Measurements from ENCODE around the gene EMILIN2. TPM values are rescaled to one million over a fixed set of nuclear protein-coding genes. Genes with fewer than 3 reads are reported as not detected.

Gene EMILIN2
- total RNA-seq, 1 donor from 2014 or later, result 8.7 TPM

- H3K36me3 Mint-ChIP-seq (ENCODE audit: insufficient read depth), result peaks cover 5% of the 10 kb centered on the region
- no peak overlapping the region for H3K4me3 Mint-ChIP-seq (ENCODE audit: low read depth)
- no peaks in the 10 kb centered on the region for H3K9me3 Mint-ChIP-seq (ENCODE audit: low read depth)
- DNase-seq (ENCODE audit: low spot score, unreplicated experiment), result no peak
- TF ChIP-seq, protein P1, sequence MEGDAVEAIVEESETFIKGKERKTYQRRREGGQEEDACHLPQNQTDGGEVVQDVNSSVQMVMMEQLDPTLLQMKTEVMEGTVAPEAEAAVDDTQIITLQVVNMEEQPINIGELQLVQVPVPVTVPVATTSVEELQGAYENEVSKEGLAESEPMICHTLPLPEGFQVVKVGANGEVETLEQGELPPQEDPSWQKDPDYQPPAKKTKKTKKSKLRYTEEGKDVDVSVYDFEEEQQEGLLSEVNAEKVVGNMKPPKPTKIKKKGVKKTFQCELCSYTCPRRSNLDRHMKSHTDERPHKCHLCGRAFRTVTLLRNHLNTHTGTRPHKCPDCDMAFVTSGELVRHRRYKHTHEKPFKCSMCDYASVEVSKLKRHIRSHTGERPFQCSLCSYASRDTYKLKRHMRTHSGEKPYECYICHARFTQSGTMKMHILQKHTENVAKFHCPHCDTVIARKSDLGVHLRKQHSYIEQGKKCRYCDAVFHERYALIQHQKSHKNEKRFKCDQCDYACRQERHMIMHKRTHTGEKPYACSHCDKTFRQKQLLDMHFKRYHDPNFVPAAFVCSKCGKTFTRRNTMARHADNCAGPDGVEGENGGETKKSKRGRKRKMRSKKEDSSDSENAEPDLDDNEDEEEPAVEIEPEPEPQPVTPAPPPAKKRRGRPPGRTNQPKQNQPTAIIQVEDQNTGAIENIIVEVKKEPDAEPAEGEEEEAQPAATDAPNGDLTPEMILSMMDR (IDR thresholded peaks at IDR 0.05; ENCODE audit: unreplicated experiment), result no peak
- no peak overlapping the region for H3K27ac Mint-ChIP-seq
- no peaks in the 10 kb centered on the region for H3K4me1 Mint-ChIP-seq (ENCODE audit: low read depth)
- no peaks in the 10 kb centered on the region for H3K27me3 Mint-ChIP-seq
Observed at GRCh38 chr18:2916184-2916583, 69.4 kb downstream of the EMILIN2 start.

- H3K27ac Mint-ChIP-seq, result peak overlapping the region; percentile 76
- no peak for DNase-seq (ENCODE audit: low spot score, unreplicated experiment)
- no peaks in the 10 kb centered on the region for H3K4me1 Mint-ChIP-seq (ENCODE audit: low read depth)
- H3K9me3 Mint-ChIP-seq (ENCODE audit: low read depth), result no peaks in the 10 kb centered on the region
- H3K27me3 Mint-ChIP-seq, result no peaks in the 10 kb centered on the region
- no peak overlapping the region for H3K4me3 Mint-ChIP-seq (ENCODE audit: low read depth)
- peaks cover 6% of the 10 kb centered on the region for H3K36me3 Mint-ChIP-seq (ENCODE audit: insufficient read depth)
- TF ChIP-seq, protein P1 (IDR thresholded peaks at IDR 0.05; ENCODE audit: unreplicated experiment), result no peak
Observed at GRCh38 chr18:2917259-2918047, 70.6 kb downstream of the EMILIN2 start.

DNA sequence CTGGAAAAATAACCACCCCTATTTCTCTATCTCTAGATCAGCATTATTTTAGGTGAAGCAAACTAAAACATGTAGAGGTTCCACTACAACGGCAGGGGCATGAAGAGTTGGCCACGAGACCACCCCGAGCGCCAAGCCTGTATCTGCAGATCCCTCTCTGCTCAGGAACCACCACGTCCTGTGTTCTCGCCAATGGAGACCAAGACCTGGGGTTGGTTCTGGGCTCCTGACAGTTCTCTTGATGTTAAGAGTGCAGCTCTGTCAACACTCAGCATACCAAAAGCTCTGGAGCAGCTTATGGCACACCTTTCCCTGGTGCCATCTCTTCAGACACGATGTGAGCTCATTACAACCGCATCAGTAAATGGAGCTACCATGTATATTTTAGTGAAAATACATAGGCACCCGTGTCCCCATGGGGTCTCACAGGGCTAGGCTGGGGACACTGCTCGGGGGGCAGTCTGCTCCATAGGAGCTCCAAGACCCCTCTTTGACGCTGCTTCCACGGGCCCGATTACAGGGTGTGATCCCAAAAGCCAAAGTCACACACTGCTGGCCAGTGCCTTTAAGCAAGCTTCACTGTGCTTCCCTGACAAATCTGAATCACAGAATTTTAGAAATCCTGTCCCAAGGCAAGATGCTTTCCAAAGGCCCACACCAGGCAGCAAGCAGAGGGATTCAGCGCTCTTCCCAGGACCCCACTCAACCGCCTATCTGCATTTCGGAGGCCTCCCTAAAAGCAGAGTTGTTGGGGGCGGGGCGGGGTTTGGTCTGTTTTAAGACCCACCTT is 72.2 kb downstream of the EMILIN2 start:
- H3K27me3 Mint-ChIP-seq, result no peaks in the 10 kb centered on the region
- H3K27ac Mint-ChIP-seq, result no peak overlapping the region
- H3K4me1 Mint-ChIP-seq (ENCODE audit: low read depth), result no peaks in the 10 kb centered on the region
- no peak for DNase-seq (ENCODE audit: low spot score, unreplicated experiment)
- H3K4me3 Mint-ChIP-seq (ENCODE audit: low read depth), result no peak overlapping the region
- no peaks in the 10 kb centered on the region for H3K9me3 Mint-ChIP-seq (ENCODE audit: low read depth)
- peaks cover 9% of the 10 kb centered on the region for H3K36me3 Mint-ChIP-seq (ENCODE audit: insufficient read depth)
- TF ChIP-seq, protein P1 (IDR thresholded peaks at IDR 0.05; ENCODE audit: unreplicated experiment), result no peak

GRCh38 chr18:2919600-2919999 is 72.8 kb downstream of the EMILIN2 start:
- H3K27me3 Mint-ChIP-seq, result no peaks in the 10 kb centered on the region
- TF ChIP-seq, protein P1 (IDR thresholded peaks at IDR 0.05; ENCODE audit: unreplicated experiment), result no peak
- H3K27ac Mint-ChIP-seq, result no peak overlapping the region
- no peaks in the 10 kb centered on the region for H3K9me3 Mint-ChIP-seq (ENCODE audit: low read depth)
- no peak overlapping the region for H3K4me3 Mint-ChIP-seq (ENCODE audit: low read depth)
- DNase-seq (ENCODE audit: low spot score, unreplicated experiment), result no peak
- H3K4me1 Mint-ChIP-seq (ENCODE audit: low read depth), result no peaks in the 10 kb centered on the region
- peaks cover 15% of the 10 kb centered on the region for H3K36me3 Mint-ChIP-seq (ENCODE audit: insufficient read depth)

- H3K27ac Mint-ChIP-seq, result peak overlapping the region; percentile 33
- H3K36me3 Mint-ChIP-seq (ENCODE audit: insufficient read depth), result peaks cover 15% of the 10 kb centered on the region
- H3K4me3 Mint-ChIP-seq (ENCODE audit: low read depth), result no peak overlapping the region
- H3K27me3 Mint-ChIP-seq, result no peaks in the 10 kb centered on the region
- TF ChIP-seq, protein P1 (IDR thresholded peaks at IDR 0.05; ENCODE audit: unreplicated experiment), result no peak
- no peaks in the 10 kb centered on the region for H3K9me3 Mint-ChIP-seq (ENCODE audit: low read depth)
- no peak for DNase-seq (ENCODE audit: low spot score, unreplicated experiment)
- H3K4me1 Mint-ChIP-seq (ENCODE audit: low read depth), result no peaks in the 10 kb centered on the region
Observed at GRCh38 chr18:2920027-2920426, 73.2 kb downstream of the EMILIN2 start.
